Activated naive CD4-positive, alpha-beta T cell treated with anti-CD3 and anti-CD28 coated beads for 36 hours (primary cell): Measurements from ENCODE around the gene SDF4. TPM values are rescaled to one million over a fixed set of nuclear protein-coding genes. Genes with fewer than 3 reads are reported as not detected.

Experiments
- CTCF ChIA-PET: fragments of 350-600 bp; sonication (Branson Sonifier 250); formaldehyde crosslinking; loops from one replicate; lab custom pipeline; 2021; ENCODE audit warnings: antibody characterized with exemption; lab: Charles Lee
- DNase-seq: peaks from one replicate; pipeline ENCODE4 v3.0.0-alpha.2; 2020
- H3K27ac Mint-ChIP-seq: one replicate; pipeline ENCODE4 v1.8.0; 2021; ENCODE audit warnings: mild to moderate bottlenecking, mixed read lengths
- H3K27me3 Mint-ChIP-seq: one replicate; pipeline ENCODE4 v1.8.0; 2021; ENCODE audit warnings: low read depth, mixed read lengths
- H3K36me3 Mint-ChIP-seq: one replicate; pipeline ENCODE4 v1.8.0; 2021; ENCODE audit warnings: low read depth, mixed read lengths
- H3K4me1 Mint-ChIP-seq: one replicate; pipeline ENCODE4 v1.8.0; 2021; ENCODE audit warnings: low read depth, mixed read lengths
- H3K4me3 Mint-ChIP-seq: one replicate; pipeline ENCODE4 v1.8.0; 2021; ENCODE audit warnings: mild to moderate bottlenecking, moderate library complexity, mixed read lengths
- H3K9me3 Mint-ChIP-seq: one replicate; pipeline ENCODE4 v1.8.0; 2021; ENCODE audit warnings: mixed read lengths
- intact Hi-C: fragments of 100-400 bp; cut with micrococcal nuclease; formaldehyde crosslinking; loops from one replicate; pipeline ENCODE4 v1.15.1; 2023
- total RNA-seq, 2 experiments: library from RNA; stranded (reverse); gene quantifications; one replicate each; pipeline ENCODE4 v1.2.3, GENCODE V29; 2021

The SDF4 gene
- total RNA-seq, 2 experiments from 2014 or later, result 74.7 to 79.5 TPM

- Mint-ChIP-seq H3K36me3 (peaks cover 14% of the 10 kb centered on the region), H3K27me3 (no peaks in the 10 kb centered on the region), H3K9me3 (no peaks in the 10 kb centered on the region), H3K27ac (peak overlapping the region; percentile 36), H3K4me3 (peak overlapping the region; percentile 68), H3K4me1 (peaks cover 48% of the 10 kb centered on the region)
- no peak for DNase-seq
- CTCF ChIA-PET, result interaction anchor here (1.6 kb wide), 1 partner anchor 90 kb away, joined by 4 read pairs; no protein-coding TSS in a partner anchor
- intact Hi-C loops, result no loop called here
These were observed 20.0 kb downstream of the SDF4 start for GRCh38 chr1:1211541-1212441.

- Mint-ChIP-seq H3K27ac (peak overlapping the region; percentile 41), H3K4me1 (peaks cover 47% of the 10 kb centered on the region), H3K27me3 (no peaks in the 10 kb centered on the region), H3K4me3 (peak overlapping the region; percentile 54), H3K36me3 (peaks cover 9% of the 10 kb centered on the region), H3K9me3 (no peaks in the 10 kb centered on the region)
- DNase-seq, result no peak
- intact Hi-C loops, result no loop called here
- CTCF ChIA-PET, result no interaction called here
These were observed 20.9 kb downstream of the SDF4 start for GRCh38 chr1:1210726-1211540.

- CTCF ChIA-PET, result interaction anchor here (0.7 kb wide), 1 partner anchor 326 kb away, joined by 3 read pairs; no protein-coding TSS in a partner anchor
- H3K9me3 Mint-ChIP-seq, result no peaks in the 10 kb centered on the region
- peaks cover 9% of the 10 kb centered on the region for H3K36me3 Mint-ChIP-seq
- H3K27ac Mint-ChIP-seq, result peak overlapping the region; percentile 89
- intact Hi-C loops, result loop anchor here (2.0 kb wide), 4 partner anchors 22 to 144 kb away; no protein-coding TSS in a partner anchor
- DNase-seq, result peak; percentile 66
- H3K4me1 Mint-ChIP-seq, result peaks cover 34% of the 10 kb centered on the region
- H3K4me3 Mint-ChIP-seq, result peak overlapping the region; percentile 80
- no peaks in the 10 kb centered on the region for H3K27me3 Mint-ChIP-seq
These were observed 22.9 kb downstream of the SDF4 start for GRCh38 chr1:1208713-1209433.

- H3K36me3 Mint-ChIP-seq, result peaks cover 9% of the 10 kb centered on the region
- no peaks in the 10 kb centered on the region for H3K9me3 Mint-ChIP-seq
- intact Hi-C loops, result no loop called here
- CTCF ChIA-PET, result no interaction called here
- H3K4me3 Mint-ChIP-seq, result no peak overlapping the region
- DNase-seq, result no peak
- H3K27me3 Mint-ChIP-seq, result no peaks in the 10 kb centered on the region
- peak overlapping the region; percentile 89 for H3K27ac Mint-ChIP-seq
- peaks cover 34% of the 10 kb centered on the region for H3K4me1 Mint-ChIP-seq
These were observed 24.3 kb downstream of the SDF4 start for GRCh38 chr1:1207571-1207892.

- H3K27ac Mint-ChIP-seq, result no peak overlapping the region
- intact Hi-C loops, result no loop called here
- H3K36me3 Mint-ChIP-seq, result peaks cover 6% of the 10 kb centered on the region
- H3K4me1 Mint-ChIP-seq, result peaks cover 32% of the 10 kb centered on the region
- peak overlapping the region; percentile 70 for H3K4me3 Mint-ChIP-seq
- CTCF ChIA-PET, result no interaction called here
- no peaks in the 10 kb centered on the region for H3K27me3 Mint-ChIP-seq
- no peak for DNase-seq
- H3K9me3 Mint-ChIP-seq, result no peaks in the 10 kb centered on the region
These were observed 24.8 kb downstream of the SDF4 start for GRCh38 chr1:1206966-1207531.

- intact Hi-C loops, result no loop called here
- peak within 1 kb of the TSS; percentile 70 for H3K4me3 Mint-ChIP-seq
- no peaks in the 10 kb centered on the region for H3K27me3 Mint-ChIP-seq
- CTCF ChIA-PET, result interaction anchor here (0.7 to 1.3 kb wide), 4 partner anchors 10 to 142 kb away, joined by 3 to 8 read pairs (median 3); no protein-coding TSS in a partner anchor
- H3K9me3 Mint-ChIP-seq, result no peaks in the 10 kb centered on the region
- peaks cover 5% of the 10 kb centered on the region for H3K36me3 Mint-ChIP-seq
- peak; percentile 60 for DNase-seq
- no peak within 1 kb of the TSS for H3K27ac Mint-ChIP-seq
- peaks cover 32% of the 10 kb centered on the region for H3K4me1 Mint-ChIP-seq
These were observed 25.3 kb downstream of the SDF4 start, which contains the start of gene TNFRSF18 for GRCh38 chr1:1206376-1206965. TNFRSF18 (minus strand) TSS chr1:1206592; CDS start chr1:1206571, 21 bp downstream.

GRCh38 chr1:1205769-1206375 is 25.9 kb downstream of the SDF4 start:
- no peak overlapping the region for H3K27ac Mint-ChIP-seq
- peaks cover 28% of the 10 kb centered on the region for H3K4me1 Mint-ChIP-seq
- DNase-seq, result no peak
- peak overlapping the region; percentile 70 for H3K4me3 Mint-ChIP-seq
- H3K36me3 Mint-ChIP-seq, result peaks cover 2% of the 10 kb centered on the region
- no peaks in the 10 kb centered on the region for H3K27me3 Mint-ChIP-seq
- CTCF ChIA-PET, result interaction anchor here (0.7 to 1.3 kb wide), 4 partner anchors 10 to 142 kb away, joined by 3 to 8 read pairs (median 3); no protein-coding TSS in a partner anchor
- no peaks in the 10 kb centered on the region for H3K9me3 Mint-ChIP-seq
- intact Hi-C loops, result no loop called here

GRCh38 chr1:1204998-1205768 is 26.6 kb downstream of the SDF4 start:
- no peaks in the 10 kb centered on the region for H3K9me3 Mint-ChIP-seq
- peaks cover 32% of the 10 kb centered on the region for H3K4me1 Mint-ChIP-seq
- H3K36me3 Mint-ChIP-seq, result no peaks in the 10 kb centered on the region
- no peaks in the 10 kb centered on the region for H3K27me3 Mint-ChIP-seq
- peak overlapping the region; percentile 70 for H3K4me3 Mint-ChIP-seq
- H3K27ac Mint-ChIP-seq, result no peak overlapping the region
- intact Hi-C loops, result no loop called here
- CTCF ChIA-PET, result interaction anchor here (0.7 to 1.3 kb wide), 5 partner anchors 11 to 141 kb away, joined by 3 to 8 read pairs (median 3); no protein-coding TSS in a partner anchor
- no peak for DNase-seq

- Mint-ChIP-seq H3K27me3 (no peaks in the 10 kb centered on the region), H3K27ac (no peak overlapping the region), H3K4me1 (peaks cover 32% of the 10 kb centered on the region), H3K9me3 (no peaks in the 10 kb centered on the region), H3K4me3 (no peak overlapping the region), H3K36me3 (no peaks in the 10 kb centered on the region)
- CTCF ChIA-PET, result interaction anchor here (1.0 kb wide), 1 partner anchor 84 kb away, joined by 3 read pairs; no protein-coding TSS in a partner anchor
- no peak for DNase-seq
- intact Hi-C loops, result no loop called here
These were observed 27.3 kb downstream of the SDF4 start for GRCh38 chr1:1204425-1204920.

GRCh38 chr1:1203561-1204424 is 28.0 kb downstream of the SDF4 start:
- intact Hi-C loops, result no loop called here
- Mint-ChIP-seq H3K4me3 (no peak overlapping the region), H3K27me3 (no peaks in the 10 kb centered on the region), H3K27ac (no peak overlapping the region), H3K9me3 (no peaks in the 10 kb centered on the region), H3K4me1 (peaks cover 29% of the 10 kb centered on the region), H3K36me3 (no peaks in the 10 kb centered on the region)
- CTCF ChIA-PET, result no interaction called here
- DNase-seq, result no peak
